Measurements from ENCODE around the gene JPH3. TPM values are rescaled to one million over a fixed set of nuclear protein-coding genes. Genes with fewer than 3 reads are reported as not detected.

The JPH3 gene
- total RNA-seq, 2 donors from 2014 or later: 37.0 to 39.1 TPM

GRCh38 chr16:87661561-87661960, 59.3 kb downstream of the JPH3 start:
- no peaks in the 10 kb centered on the region for H3K27me3 ChIP-seq (ENCODE audit: control insufficient read depth, insufficient read depth, low read length, poor library complexity, severe bottlenecking)
- no peak overlapping the region for H3K4me3 Mint-ChIP-seq
- H3K9me3 Mint-ChIP-seq: no peaks in the 10 kb centered on the region
- no peaks in the 10 kb centered on the region for H3K36me3 Mint-ChIP-seq (ENCODE audit: low read depth)
- no peaks in the 10 kb centered on the region for H3K4me1 ChIP-seq (ENCODE audit: control insufficient read depth, insufficient read depth, low read length)
- peaks cover 7% of the 10 kb centered on the region for H3K4me1 Mint-ChIP-seq
- no peak overlapping the region for H3K4me3 ChIP-seq (ENCODE audit: low read length)
- no peaks in the 10 kb centered on the region for H3K27me3 Mint-ChIP-seq (ENCODE audit: insufficient read depth)
- WGBS, 2 experiments (ENCODE audit: insufficient coverage in 1 of 2, insufficient read length in 1 of 2): 36 to 39% methylated on average over 16 of the region's 16 CpGs
- DNase-seq: peak; percentile 95
- H3K27ac ChIP-seq (ENCODE audit: low read depth, low read length): no peak overlapping the region
- H3K9ac ChIP-seq (ENCODE audit: extremely low read depth, low read length, poor library complexity, severe bottlenecking): no peak overlapping the region
- peak; percentile 36 for TF ChIP-seq CTCF (conservative IDR thresholded peaks at IDR 0.05)
- no peaks in the 10 kb centered on the region for H3K36me3 ChIP-seq (ENCODE audit: control insufficient read depth, insufficient read depth, low read length)
- H3K9me3 ChIP-seq (ENCODE audit: control insufficient read depth, low read length): no peaks in the 10 kb centered on the region
- no peak overlapping the region for H3K27ac Mint-ChIP-seq

DNA sequence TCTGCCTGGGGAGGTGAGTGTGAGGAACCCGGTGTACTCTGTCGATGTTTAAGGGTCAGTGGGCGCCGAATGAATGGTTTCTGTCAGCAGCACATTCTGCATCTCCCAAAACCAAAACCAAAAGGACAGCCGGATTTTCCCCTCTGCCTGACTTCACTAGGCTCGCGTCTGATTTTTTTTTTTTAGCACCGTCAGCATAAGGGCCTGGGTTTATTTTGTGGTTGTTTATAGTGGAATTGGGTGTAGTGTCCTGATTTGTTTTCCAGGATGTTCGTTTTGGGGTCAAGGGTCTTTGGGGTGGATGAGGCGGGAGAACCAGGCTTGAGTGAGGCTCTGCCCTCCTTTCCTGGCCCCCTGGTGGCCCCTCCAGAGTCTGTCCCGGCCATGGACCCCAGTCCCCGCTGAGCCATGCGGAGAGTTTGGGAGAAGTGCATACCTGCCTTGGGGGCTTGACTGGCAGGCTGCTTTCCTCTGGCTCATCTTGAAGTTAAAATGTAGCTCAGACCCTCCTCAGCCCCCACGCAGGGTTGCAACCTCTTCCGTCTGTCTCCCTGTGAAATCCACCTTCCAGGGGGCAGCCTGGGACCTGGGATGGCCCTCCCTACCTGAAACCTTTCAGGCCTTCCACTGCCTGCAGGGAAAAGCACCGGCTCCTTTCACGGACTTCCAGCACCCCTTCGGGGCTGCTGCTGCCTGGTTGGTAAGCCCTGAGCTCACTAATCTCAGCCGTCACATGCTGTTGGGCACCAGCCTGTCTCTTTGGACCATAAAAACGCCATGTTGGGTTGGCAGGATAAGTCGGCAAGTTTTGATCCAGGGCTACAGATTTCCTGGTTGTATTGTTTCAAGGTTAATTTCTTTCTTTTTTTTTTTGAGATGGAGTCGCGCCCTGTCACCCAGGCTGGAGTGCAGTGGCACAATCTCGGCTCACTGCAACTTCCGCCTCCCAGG, 60.2 kb downstream of the JPH3 start:
- no peaks in the 10 kb centered on the region for H3K36me3 ChIP-seq (ENCODE audit: control insufficient read depth, insufficient read depth, low read length)
- no peaks in the 10 kb centered on the region for H3K27me3 Mint-ChIP-seq (ENCODE audit: insufficient read depth)
- DNase-seq: no peak
- H3K4me1 ChIP-seq (ENCODE audit: control insufficient read depth, insufficient read depth, low read length): no peaks in the 10 kb centered on the region
- H3K9ac ChIP-seq (ENCODE audit: extremely low read depth, low read length, poor library complexity, severe bottlenecking): no peak overlapping the region
- H3K36me3 Mint-ChIP-seq (ENCODE audit: low read depth): no peaks in the 10 kb centered on the region
- no peak overlapping the region for H3K4me3 Mint-ChIP-seq
- WGBS, 2 experiments (ENCODE audit: insufficient coverage in 1 of 2, insufficient read length in 1 of 2): 89 to 90% methylated on average over 14 to 25 of the region's 25 CpGs
- no peaks in the 10 kb centered on the region for H3K9me3 Mint-ChIP-seq
- peak; percentile 57 for TF ChIP-seq CTCF (conservative IDR thresholded peaks at IDR 0.05)
- no peak overlapping the region for H3K27ac Mint-ChIP-seq
- H3K27ac ChIP-seq (ENCODE audit: low read depth, low read length): no peak overlapping the region
- H3K4me3 ChIP-seq (ENCODE audit: low read length): no peak overlapping the region
- H3K27me3 ChIP-seq (ENCODE audit: control insufficient read depth, insufficient read depth, low read length, poor library complexity, severe bottlenecking): no peaks in the 10 kb centered on the region
- H3K4me1 Mint-ChIP-seq: peaks cover 7% of the 10 kb centered on the region
- H3K9me3 ChIP-seq (ENCODE audit: control insufficient read depth, low read length): no peaks in the 10 kb centered on the region

GRCh38 chr16:87664792-87665191, 62.5 kb downstream of the JPH3 start:
- Histone ChIP-seq H3K36me3 (ENCODE audit: control insufficient read depth, insufficient read depth, low read length) (no peaks in the 10 kb centered on the region), H3K27ac (ENCODE audit: low read depth, low read length) (no peak overlapping the region), H3K4me1 (ENCODE audit: control insufficient read depth, insufficient read depth, low read length) (no peaks in the 10 kb centered on the region), H3K27me3 (ENCODE audit: control insufficient read depth, insufficient read depth, low read length, poor library complexity, severe bottlenecking) (no peaks in the 10 kb centered on the region), H3K9me3 (ENCODE audit: control insufficient read depth, low read length) (no peaks in the 10 kb centered on the region), H3K4me3 (ENCODE audit: low read length) (no peak overlapping the region), H3K9ac (ENCODE audit: extremely low read depth, low read length, poor library complexity, severe bottlenecking) (no peak overlapping the region)
- no peaks in the 10 kb centered on the region for H3K4me1 Mint-ChIP-seq
- TF ChIP-seq CTCF (conservative IDR thresholded peaks at IDR 0.05): no peak
- no peak for DNase-seq
- H3K27ac Mint-ChIP-seq: no peak overlapping the region
- no peak overlapping the region for H3K4me3 Mint-ChIP-seq
- no peaks in the 10 kb centered on the region for H3K27me3 Mint-ChIP-seq (ENCODE audit: insufficient read depth)
- H3K36me3 Mint-ChIP-seq (ENCODE audit: low read depth): no peaks in the 10 kb centered on the region
- no peaks in the 10 kb centered on the region for H3K9me3 Mint-ChIP-seq
- 92 to 100% methylated on average over 8 to 11 of the region's 11 CpGs for WGBS, 2 experiments (ENCODE audit: insufficient coverage in 1 of 2, insufficient read length in 1 of 2)

Data from endodermal cell (in vitro differentiated cells).